ENCODE results near the gene RABEP2.
"Not testable (repeated sequence)": the region's sequence is repeated elsewhere in the genome, so short reads cannot be mapped to it uniquely, and the experiment has no call there.

RABEP2 gene

DNA sequence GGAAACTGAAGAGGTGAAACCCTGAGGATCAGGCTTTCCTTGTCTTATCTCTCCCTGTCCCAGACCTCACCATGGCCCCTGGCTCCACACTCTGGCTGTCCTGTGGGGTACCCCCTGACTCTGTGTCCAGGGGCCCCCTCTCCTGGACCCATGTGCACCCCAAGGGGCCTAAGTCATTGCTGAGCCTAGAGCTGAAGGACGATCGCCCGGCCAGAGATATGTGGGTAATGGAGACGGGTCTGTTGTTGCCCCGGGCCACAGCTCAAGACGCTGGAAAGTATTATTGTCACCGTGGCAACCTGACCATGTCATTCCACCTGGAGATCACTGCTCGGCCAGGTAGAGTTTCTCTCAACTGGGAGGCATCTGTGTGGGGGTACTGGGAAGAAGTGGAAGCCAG, 8.1 kb upstream of the RABEP2 start:
- no peak for DNase-seq (ENCODE audit: low read depth in 1 of 2, low spot score in 1 of 2)

DNA sequence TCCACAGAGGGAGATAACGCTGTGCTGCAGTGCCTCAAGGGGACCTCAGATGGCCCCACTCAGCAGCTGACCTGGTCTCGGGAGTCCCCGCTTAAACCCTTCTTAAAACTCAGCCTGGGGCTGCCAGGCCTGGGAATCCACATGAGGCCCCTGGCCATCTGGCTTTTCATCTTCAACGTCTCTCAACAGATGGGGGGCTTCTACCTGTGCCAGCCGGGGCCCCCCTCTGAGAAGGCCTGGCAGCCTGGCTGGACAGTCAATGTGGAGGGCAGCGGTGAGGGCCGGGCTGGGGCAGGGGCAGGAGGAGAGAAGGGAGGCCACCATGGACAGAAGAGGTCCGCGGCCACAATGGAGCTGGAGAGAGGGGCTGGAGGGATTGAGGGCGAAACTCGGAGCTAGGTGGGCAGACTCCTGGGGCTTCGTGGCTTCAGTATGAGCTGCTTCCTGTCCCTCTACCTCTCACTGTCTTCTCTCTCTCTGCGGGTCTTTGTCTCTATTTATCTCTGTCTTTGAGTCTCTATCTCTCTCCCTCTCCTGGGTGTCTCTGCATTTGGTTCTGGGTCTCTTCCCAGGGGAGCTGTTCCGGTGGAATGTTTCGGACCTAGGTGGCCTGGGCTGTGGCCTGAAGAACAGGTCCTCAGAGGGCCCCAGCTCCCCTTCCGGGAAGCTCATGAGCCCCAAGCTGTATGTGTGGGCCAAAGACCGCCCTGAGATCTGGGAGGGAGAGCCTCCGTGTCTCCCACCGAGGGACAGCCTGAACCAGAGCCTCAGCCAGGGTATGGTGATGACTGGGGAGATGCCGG, 7.5 kb upstream of the RABEP2 start:
- DNase-seq (ENCODE audit: low read depth in 1 of 2, low spot score in 1 of 2), result no peak

DNA sequence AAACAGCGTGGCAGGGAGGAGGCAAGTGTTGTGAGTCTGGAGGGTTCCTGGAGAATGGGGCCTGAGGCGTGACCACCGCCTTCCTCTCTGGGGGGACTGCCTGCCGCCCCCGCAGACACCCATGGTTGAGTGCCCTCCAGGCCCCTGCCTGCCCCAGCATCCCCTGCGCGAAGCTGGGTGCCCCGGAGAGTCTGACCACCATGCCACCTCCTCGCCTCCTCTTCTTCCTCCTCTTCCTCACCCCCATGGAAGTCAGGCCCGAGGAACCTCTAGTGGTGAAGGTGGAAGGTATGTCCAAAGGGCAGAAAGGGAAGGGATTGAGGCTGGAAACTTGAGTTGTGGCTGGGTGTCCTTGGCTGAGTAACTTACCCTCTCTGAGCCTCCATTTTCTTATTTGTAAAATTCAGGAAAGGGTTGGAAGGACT, 6.8 kb upstream of the RABEP2 start, which contains the start of gene CD19:
TSS of gene CD19 (plus strand) at position 171 of the 425 bp plus-strand sequence. CDS start at position 201, 30 bp downstream.
- no peak for DNase-seq (ENCODE audit: low read depth in 1 of 2, low spot score in 1 of 2)

DNA sequence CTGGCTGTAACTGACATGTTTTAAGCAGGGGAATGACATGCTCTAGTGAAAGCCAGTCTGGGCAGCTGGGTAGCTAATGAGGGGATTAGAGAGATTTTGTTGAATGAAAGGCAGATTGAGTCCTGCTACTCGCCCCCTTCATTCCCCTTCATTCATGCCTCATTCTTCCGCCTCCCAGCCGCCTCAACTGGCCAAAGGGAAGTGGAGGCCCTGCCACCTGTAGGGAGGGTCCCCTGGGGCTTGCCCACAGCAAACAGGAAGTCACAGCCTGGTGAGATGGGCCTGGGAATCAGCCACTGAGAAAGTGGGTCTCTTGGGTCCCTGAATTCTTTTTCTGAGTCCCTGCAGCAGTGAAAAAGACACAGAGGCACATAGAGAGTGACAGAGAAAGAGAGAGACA, 5.6 kb upstream of the RABEP2 start:
- no peak for DNase-seq (ENCODE audit: low read depth in 1 of 2, low spot score in 1 of 2)

DNA sequence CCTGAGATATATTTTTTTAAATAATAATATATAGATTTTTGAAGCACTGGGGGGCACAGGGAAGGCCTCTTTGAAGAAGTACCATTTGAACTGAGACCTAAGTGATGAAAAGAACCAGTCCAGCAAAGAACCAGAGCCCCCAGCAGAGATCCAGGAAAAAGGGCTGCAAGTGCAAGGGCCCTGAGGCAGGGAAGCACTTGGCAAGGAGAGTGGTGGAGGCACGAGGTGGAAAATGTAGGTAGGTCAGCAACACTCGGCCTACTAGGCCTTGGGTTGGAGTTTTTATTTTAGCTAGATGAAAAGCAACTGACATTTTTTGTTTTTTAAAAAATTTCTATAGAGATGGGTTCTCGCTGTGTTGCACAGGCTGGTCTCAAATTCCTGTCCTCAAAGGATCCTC, 5.2 kb upstream of the RABEP2 start:
- DNase-seq (ENCODE audit: low read depth in 1 of 2, low spot score in 1 of 2), result no peak

DNA sequence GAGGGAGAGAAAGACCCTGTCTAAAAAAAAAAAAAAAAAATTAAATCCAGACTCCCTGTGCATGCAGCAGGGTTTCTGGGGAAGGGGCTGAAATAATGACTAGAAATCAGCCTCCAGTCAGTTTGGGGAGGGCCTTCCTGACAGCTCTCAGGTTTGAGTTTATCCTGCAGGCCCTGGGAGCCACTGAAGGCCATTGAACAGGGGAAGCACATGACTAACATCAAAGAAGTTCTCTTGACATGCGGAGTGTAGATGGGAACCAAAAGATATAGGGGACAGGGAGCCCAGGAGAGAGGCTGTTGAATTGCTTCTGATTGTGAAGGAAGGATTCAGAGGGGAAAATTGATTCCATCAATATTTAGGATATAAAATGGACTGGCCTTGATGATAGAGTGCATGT, 2.8 kb upstream of the RABEP2 start:
- DNase-seq (ENCODE audit: low read depth in 1 of 2, low spot score in 1 of 2), result no peak

DNA sequence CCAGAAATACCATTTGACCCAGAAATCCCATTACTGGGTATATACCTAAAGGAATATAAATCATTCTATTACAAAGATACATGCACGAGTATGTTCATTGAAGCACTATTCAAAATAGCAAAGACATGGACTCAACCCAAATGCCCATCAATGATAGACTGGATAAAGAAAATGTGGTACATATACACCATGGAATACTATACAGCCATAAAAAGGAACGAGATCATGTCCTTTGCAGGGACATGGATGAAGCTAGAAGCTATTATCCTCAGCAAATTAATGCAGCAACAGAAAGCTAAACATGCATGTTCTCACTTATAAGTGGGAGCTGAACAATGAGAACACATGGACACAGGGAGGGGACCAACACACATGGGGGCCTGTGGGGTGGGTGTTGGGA, 1.2 kb upstream of the RABEP2 start:
- not testable (repeated sequence) for DNase-seq (ENCODE audit: low read depth in 1 of 2, low spot score in 1 of 2)

DNA sequence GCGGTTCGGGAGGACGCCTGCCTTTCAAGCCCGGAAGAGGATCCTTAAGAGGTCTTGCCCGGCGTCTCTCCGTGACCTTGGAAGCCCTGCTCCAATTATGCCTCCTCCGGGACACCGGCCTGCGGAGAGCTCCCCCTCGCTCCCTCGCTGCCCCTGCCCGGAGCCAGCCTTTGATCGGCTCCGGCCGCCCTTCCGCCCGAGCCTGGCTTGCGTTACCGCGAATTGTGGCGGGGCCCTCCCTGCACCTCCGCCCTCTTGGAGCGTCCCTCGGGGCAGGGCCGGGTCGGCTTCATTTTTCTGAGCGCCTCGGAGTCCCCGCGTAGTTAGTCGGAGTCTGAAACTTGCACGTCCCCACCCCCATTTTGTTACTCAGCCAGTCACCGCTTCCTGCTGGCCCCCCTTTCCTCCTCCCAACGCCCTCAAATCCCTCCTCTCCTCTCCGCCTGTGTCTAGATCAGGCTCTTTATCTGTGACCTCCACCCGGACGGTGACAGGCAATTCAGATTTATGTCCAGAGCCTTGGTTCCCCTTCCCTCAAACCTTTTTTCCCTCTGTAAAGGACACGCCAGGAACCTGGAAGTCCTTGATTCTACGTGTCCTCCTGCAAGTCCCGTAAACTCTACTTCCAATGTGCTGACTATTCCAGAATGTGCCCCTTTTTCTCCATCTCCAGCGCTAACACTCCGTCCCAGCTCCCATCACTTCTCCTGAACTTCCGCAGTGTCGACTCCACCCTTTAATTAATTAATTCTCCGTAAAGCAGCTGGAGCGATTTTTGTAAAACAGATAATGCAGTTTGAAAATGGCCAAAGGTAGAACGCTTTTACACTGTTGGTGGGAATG, 569 bp upstream of the RABEP2 start:
- peak; percentile 56 to 68 for DNase-seq (ENCODE audit: low read depth in 1 of 2, low spot score in 1 of 2)

DNA sequence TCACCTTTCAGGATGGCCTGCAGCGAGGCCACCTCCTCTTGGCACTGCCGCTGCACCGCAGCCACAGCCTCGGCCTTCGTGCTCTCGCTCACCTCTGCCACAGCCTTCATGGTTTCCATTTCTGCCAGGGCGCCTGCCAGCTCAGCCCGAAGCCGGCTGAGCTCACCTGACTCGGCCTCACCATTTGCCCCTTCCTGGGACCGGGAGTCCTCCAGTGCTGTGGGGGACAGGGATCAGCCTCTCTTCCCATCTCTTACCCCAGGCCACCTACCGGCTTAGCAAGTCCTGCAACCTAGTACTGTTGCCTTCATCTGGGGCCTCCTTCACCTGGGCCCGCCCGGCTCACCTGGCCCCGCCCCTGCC, 658 bp downstream of the RABEP2 start:
- DNase-seq (ENCODE audit: low read depth in 1 of 2, low spot score in 1 of 2), result no peak

DNA sequence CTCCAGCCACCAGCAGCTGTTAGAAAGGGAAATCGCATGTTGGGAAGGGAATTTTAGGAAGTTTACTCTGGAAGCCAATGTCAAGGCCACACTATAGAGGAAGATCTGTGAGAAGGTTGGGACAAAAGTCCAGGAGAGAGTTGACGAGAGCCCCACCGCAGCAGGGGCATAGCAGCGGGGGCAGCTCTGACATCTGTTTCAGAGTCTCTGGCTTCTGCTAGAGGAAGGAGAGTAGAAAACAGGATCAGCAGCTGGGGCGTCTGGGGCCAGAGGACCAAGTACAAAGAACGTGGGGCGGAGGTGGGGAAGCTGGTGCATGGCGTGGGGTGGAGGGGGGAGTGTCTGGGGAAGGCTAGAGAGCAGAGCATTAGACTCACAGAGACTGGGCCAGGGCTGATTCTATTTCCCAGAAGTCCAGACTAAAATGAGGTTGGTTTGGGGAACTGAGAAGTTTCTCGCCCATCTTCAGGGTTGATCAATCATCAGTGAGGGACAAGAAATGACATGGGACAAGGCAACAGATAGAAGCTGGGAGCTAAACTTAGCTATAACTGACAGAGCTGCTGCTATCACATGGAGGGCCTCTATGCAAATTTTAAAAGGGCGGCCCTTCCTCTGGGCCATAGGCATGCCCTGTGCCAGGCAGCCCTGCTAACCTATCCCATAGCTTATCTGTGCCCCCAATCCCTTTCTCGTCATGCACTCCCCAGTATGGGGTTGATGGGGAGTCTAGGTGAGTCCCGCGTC, 1.2 kb downstream of the RABEP2 start:
- no peak for DNase-seq (ENCODE audit: low read depth in 1 of 2, low spot score in 1 of 2)

DNA sequence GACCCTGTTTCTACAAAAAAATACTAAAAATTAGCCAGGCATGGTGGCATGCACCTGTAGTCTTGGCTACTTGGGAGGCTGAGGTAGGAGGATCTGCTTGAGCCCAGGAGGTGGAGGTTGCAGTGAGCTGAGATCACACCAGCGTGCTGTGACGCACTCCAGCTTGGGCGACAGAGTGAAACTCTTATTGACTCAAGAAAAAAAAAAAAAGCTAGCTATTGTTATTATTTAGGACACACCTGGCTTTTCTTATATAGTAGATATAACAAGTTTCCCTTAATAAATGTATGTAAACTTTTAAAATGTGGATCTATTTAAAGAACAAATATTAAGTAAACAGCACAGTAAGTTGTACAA, 1.8 kb downstream of the RABEP2 start:
- no peak for DNase-seq (ENCODE audit: low read depth in 1 of 2, low spot score in 1 of 2)

DNA sequence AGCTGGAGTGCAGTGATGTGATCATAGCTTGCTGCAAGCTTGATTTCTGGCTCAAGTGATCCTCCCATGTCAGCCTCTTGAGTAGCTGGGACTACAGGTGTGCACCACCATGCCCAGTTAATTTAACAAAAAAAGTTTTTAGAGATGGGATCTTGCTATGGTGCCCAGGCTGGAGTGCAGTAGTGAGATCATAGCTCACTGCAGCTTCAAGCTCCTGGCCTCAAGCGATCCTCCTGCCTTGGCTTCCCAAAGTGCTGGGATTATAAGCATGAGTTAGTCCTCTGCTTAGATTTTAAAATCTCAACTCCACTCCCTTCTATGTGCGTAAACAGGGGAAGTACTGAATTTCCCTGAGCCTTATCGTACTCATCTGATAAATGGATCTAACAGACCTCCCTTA, 6.3 kb downstream of the RABEP2 start:
- DNase-seq (ENCODE audit: low read depth in 1 of 2, low spot score in 1 of 2), result no peak

DNA sequence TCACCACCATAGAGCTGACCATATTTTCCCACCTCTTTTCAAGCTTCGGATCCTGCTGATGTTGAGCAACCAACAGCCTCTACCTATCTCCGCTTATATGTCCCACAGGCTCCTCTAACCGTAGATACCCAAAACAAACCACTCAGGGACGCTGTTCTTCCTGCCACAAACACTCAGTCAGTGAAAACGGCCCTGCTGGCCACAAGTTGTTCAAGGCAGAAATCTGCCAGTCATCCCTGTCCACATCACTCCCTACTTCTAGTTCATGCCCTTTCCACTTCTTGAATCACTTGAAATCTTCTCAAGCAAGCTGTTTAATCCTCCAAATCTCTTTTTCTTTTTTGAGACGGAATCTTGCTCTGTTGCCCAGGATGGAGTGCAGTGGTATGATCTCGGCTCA, 7.9 kb downstream of the RABEP2 start:
- no peak for DNase-seq (ENCODE audit: low read depth in 1 of 2, low spot score in 1 of 2)

DNA sequence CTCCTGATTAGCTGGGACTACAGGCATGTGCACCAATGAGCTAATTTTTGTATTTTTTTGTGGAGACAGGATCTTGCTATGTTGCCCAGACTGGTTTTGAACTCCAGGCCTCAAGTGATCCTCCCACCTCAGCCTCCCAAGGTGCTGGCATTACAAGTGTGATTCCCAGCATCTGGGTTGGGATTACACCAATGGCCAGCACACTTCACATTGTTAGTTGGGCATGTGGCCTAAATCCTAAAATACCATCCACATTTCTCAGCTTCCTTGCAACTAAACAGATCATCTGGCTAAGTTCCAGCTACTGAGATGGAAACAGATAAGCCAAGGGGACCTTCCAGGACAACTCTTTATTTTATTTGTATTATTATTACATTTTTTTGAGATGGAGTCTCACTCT, 9.9 kb downstream of the RABEP2 start:
- no peak for DNase-seq (ENCODE audit: low read depth in 1 of 2, low spot score in 1 of 2)

DNA sequence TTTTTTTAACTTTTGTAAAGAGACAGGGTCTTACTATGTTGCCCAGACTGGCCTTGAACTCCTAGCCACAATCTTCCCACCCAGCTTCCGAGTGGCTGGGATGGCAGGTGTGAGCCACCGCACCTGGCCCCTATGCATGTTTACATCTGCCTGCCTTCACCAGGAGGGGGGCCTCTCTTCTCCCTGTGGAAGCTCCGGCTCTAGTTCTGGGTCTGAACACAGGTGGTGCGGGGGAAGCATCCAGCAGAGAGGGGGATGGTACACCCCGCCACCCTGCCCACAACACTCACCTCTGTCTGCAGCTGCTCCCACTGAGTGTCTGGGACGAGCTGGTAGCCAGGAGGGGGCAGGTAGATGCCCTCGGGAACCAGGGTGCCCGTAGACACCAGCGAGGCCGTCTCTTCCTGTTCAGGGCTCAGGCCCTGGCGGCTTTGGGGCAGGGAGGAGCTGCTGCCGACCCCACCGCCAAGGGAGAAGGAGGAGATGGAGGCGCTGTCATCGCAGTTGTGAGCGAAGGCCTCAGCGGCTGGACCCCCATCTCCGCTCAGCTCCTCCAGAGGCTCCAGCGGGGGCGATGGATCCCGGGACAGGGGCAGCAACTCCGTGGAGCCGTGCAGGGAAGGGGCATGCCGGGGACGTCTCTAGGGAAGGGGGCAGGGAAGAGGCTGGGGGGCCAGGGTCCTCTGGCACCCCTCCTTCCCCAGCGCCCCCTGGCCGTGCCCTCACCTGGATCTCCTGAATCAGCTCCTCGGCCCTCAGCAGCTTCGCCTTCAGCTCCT, 10.9 kb downstream of the RABEP2 start:
- DNase-seq (ENCODE audit: low read depth in 1 of 2, low spot score in 1 of 2), result no peak

DNA sequence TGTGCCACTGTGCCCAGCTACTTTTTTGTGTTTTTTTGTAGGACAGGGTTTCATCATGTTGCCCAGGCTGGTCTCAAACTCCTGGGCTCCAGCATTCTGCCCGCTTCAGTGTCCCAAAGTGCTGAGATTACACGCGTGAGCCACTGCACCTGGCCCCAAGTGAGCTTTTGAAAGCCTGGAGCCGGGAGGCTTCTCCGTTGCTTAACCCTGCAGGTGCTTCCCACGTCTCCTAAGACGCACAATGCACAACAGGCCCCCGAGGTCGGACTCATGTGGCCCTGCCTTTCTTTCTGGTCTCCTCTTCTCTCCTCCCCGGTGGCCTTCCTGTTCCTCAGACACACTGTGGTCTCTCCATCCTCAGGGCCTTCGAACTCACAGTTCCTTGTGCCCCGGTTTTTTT, 12.5 kb downstream of the RABEP2 start:
- no peak for DNase-seq (ENCODE audit: low read depth in 1 of 2, low spot score in 1 of 2)

DNA sequence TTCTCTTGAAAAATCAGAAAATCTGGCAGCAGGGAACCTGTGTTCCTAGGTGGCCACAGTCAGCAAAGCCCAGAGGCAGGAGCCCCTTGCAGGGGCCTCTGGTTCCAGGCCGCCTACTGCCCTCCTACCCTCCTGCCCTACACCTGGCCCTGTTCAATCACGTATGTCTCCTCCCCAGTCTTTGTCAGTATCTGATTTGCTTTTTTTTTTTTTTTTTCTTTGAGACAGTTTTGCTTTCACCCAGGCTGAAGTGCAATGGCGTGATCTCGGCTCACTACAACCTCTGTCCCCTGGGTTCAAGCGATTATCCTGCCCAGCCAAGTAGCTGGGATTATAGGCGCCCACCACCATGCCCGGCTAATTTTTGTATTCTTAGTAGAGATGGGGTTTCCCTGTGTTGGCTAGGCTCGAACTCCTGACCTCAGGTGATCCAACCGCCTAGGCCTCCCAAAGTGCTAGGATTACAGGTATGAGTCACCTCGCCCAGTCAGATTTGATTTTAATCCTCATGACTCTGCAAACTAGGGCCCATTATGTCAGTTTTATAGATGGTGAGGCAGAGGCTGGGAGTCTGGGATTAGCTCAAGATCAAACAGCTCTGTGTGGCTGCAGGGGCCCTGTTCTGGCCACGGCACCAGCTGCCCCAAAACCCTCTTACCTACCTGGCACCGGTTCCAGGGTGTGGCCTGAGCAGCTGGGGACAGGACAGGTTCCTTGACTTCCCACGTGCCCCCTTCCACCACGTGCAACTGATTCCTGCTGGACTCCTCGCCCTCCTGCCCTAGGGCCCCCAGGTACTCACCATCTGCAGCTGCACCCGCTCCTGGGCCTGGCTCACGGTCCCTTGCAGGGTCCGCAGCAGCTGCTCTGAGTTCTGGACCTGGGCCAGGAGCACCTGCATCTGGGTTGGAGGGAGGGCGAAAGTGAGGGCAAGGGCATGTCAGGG, 14.7 kb downstream of the RABEP2 start:
- no peak for DNase-seq (ENCODE audit: low read depth in 1 of 2, low spot score in 1 of 2)

DNA sequence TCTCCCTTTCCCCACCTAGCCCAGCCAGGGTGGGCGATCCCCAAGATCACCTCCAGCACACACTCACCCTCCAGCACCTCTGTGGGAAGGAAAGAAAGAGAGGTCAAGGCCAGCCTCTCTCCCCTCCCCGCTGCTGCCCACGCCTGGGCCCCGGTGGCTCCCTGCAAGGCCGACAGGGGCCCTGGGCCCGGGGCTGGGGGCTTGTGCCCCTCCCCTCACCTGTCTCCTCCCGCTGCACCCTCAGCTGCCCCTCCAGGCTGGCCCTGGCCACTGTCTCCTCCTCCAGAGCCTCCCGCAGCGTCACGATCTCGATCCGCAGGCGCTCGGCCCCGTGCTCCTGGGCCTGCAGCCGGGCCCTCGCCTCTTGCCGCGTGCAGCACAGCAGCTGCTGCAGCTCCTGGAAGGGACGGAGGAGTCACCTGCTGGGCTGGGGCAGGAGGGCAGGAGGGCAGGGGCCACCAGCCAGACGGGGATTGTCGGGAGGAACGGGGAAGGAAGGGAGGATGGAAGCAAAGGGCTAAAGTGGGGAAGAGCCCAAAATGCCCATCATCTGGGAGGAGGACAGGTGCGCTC, 19.2 kb downstream of the RABEP2 start:
- no peak for DNase-seq (ENCODE audit: low read depth in 1 of 2, low spot score in 1 of 2)

DNA sequence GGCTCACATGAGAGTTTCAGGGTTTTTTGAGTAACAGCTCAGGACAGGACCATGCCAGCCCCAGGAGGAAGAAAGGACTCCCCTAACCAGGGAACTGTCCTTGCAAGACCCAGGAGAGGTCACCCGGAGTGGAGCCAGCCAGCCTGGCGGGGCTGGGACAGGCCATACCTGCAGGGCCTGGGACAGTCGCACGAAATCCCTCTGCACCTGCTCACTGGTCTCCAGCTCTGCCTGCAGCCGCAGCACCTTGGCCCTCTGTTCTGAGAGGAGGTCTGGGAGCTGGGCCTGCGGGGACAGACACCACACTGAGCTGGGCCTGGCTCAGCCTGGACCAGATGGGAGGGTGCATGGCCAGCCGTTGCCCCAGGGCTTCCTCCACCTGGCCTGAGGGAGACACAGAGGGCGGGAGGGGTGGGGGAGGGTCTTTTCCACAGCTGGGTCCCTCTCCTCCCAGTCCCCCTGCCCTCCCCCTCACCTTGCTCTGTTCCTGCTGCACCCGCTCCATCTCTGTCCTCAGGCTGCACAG, 19.7 kb downstream of the RABEP2 start:
- DNase-seq (ENCODE audit: low read depth in 1 of 2, low spot score in 1 of 2), result no peak

Measured in activated T-helper 1 cell treated with anti-CD3 and anti-CD28 coated beads, Interleukin-2, amount 50 U/mL, for 16 hours (primary cell).